Endothelial cell of umbilical vein (primary cell): ENCODE data around the gene FAM124B. TPM values are rescaled to one million over a fixed set of nuclear protein-coding genes. Genes with fewer than 3 reads are reported as not detected.

Experiments
- BruUV-seq: library from RNA; stranded (reverse); fragments of 400-500 nt; replicated peaks from 2 replicates; lab custom pipeline; 2021; lab: Mats Ljungman, UMichigan
- CTCF ChIA-PET: fragments of 300-600, 350-600 bp; sonication (Branson Sonifier 250); formaldehyde crosslinking; loops from one replicate; lab custom pipeline; 2021; ENCODE audit warnings: antibody characterized with exemption, inconsistent platforms; lab: Charles Lee
- POLR2A ChIA-PET: fragments of 300-600, 350-600 bp; sonication (Branson Sonifier 250); formaldehyde crosslinking; loops from one replicate; lab custom pipeline; 2021; ENCODE audit warnings: antibody characterized with exemption, inconsistent platforms; lab: Charles Lee
- DNase-seq: peaks from one replicate; pipeline ENCODE4 v3.0.0-alpha.2; 2011; ENCODE audit warnings: low read depth, low spot score
- FAIRE-seq: peaks from 2 replicates; lab custom pipeline; 2011; peaks lifted over from hg19 to GRCh38; lab: Jason Lieb, UNC
- H2AFZ ChIP-seq: 2 replicates; pipeline ENCODE4 v1.6.0; 2012; ENCODE audit warnings: low read depth, low read length, control low read depth, inconsistent platforms
- H3K27ac ChIP-seq: 2 replicates; pipeline ENCODE4 v1.5.1; 2011; ENCODE audit warnings: low read depth, mild to moderate bottlenecking, control low read depth, low read length, moderate library complexity; ENCODE audit not compliant: insufficient read depth
- H3K27me3 ChIP-seq, 2 experiments: 2 replicates each; pipeline versions ENCODE4 v1.6.0 to v1.6.1; 2011; ENCODE audit warnings: low read length in 2 of 2, mixed read lengths in 1 of 2; ENCODE audit not compliant: control insufficient read depth in 2 of 2, insufficient read depth in 2 of 2
- H3K36me3 ChIP-seq, 2 experiments: 2 replicates in 1 of 2; 3 replicates in 1 of 2; pipeline ENCODE4 v1.5.1; 2011; ENCODE audit warnings: low read length in 2 of 2, mild to moderate bottlenecking in 1 of 2, moderate library complexity in 1 of 2; ENCODE audit not compliant: control insufficient read depth in 2 of 2, insufficient read depth in 2 of 2; ENCODE audit errors: extremely low read depth in 1 of 2
- H3K4me1 ChIP-seq: 3 replicates; pipeline ENCODE4 v1.5.1; 2011; ENCODE audit warnings: mild to moderate bottlenecking, low read length; ENCODE audit not compliant: control insufficient read depth, insufficient read depth; ENCODE audit errors: extremely low read depth
- H3K4me2 ChIP-seq: 2 replicates; pipeline ENCODE4 v1.6.1; 2011; ENCODE audit warnings: low read length, control low read depth, mixed read lengths; ENCODE audit not compliant: insufficient read depth
- H3K4me3 ChIP-seq, 3 experiments: fragments of 200-600 bp in 1 of 3; sonication (generic), shearing (Covaris generic) in 1 of 3; replicated peaks in 1 of 3; 2 replicates each; pipeline ENCODE4 v1.5.1; 2011 to 2016; ENCODE audit warnings: control low read depth in 3 of 3, low read length in 3 of 3, mild to moderate bottlenecking in 2 of 3, inconsistent platforms in 1 of 3, low read depth in 1 of 3, moderate library complexity in 1 of 3; ENCODE audit not compliant: insufficient read depth in 1 of 3
- H3K79me2 ChIP-seq: 2 replicates; pipeline ENCODE4 v1.6.0; 2012; ENCODE audit warnings: low read length, inconsistent platforms; ENCODE audit not compliant: control insufficient read depth, insufficient read depth
- H3K9ac ChIP-seq: replicated peaks from 2 replicates; pipeline ENCODE3; 2011; ENCODE audit warnings: low read length, control low read depth; ENCODE audit not compliant: insufficient read depth; ENCODE audit errors: extremely low read depth
- H3K9me1 ChIP-seq: replicated peaks from 3 replicates; pipeline ENCODE4 v1.6.0; 2011; ENCODE audit warnings: mild to moderate bottlenecking, low read length; ENCODE audit not compliant: control insufficient read depth, insufficient read depth; ENCODE audit errors: extremely low read depth
- H3K9me3 ChIP-seq: replicated peaks from 2 replicates; pipeline ENCODE4 v1.5.1; 2012; ENCODE audit warnings: low read length, inconsistent platforms; ENCODE audit not compliant: control insufficient read depth, insufficient read depth
- H4K20me1 ChIP-seq: replicated peaks from 2 replicates; pipeline ENCODE3; 2011; ENCODE audit warnings: mild to moderate bottlenecking, low read length; ENCODE audit not compliant: control insufficient read depth, insufficient read depth; ENCODE audit errors: extremely low read depth
- CTCF ChIP-seq, 2 donors: IDR thresholded peaks; 1 replicate in 1 of 2; 2 replicates in 1 of 2; pipeline ENCODE4 v1.5.1; 2011; ENCODE audit warnings: low read length in 2 of 2, mild to moderate bottlenecking in 2 of 2, moderate library complexity in 2 of 2, control low read depth in 1 of 2, inconsistent platforms in 1 of 2, low read depth in 1 of 2; ENCODE audit not compliant: insufficient read depth in 1 of 2; ENCODE audit errors: extremely low read depth in 1 of 2
- EZH2 ChIP-seq: IDR thresholded peaks from 2 replicates; pipeline ENCODE4 v1.6.1; 2012; ENCODE audit warnings: borderline replicate concordance, low read depth, mild to moderate bottlenecking, moderate library complexity, low read length, inconsistent platforms; ENCODE audit not compliant: severe bottlenecking
- FOS ChIP-seq: IDR thresholded peaks from 2 replicates; pipeline ENCODE4 v1.6.1; 2011; ENCODE audit warnings: mild to moderate bottlenecking, low read length, moderate library complexity, borderline replicate concordance; ENCODE audit not compliant: insufficient read depth
- GATA2 ChIP-seq: IDR thresholded peaks from 2 replicates; pipeline ENCODE4 v1.7.0; 2011; ENCODE audit warnings: low read depth, mild to moderate bottlenecking, moderate library complexity, mixed read lengths, low read length; ENCODE audit not compliant: insufficient read length, insufficient read depth
- JUN ChIP-seq: IDR thresholded peaks from 2 replicates; pipeline ENCODE4 v1.6.1; 2011; ENCODE audit warnings: borderline replicate concordance, low read depth; ENCODE audit not compliant: insufficient read length, insufficient read depth
- MYC ChIP-seq: IDR thresholded peaks from one replicate; pipeline ENCODE4 v1.6.1; 2011; ENCODE audit warnings: mild to moderate bottlenecking, low read depth, low read length
- POLR2A ChIP-seq: IDR thresholded peaks from 2 replicates; pipeline ENCODE4 v1.6.1; 2012; ENCODE audit warnings: low read depth, mild to moderate bottlenecking, control low read depth, low read length
- POLR2AphosphoS5 ChIP-seq: IDR thresholded peaks from 2 replicates; pipeline ENCODE4 v1.6.1; 2012; ENCODE audit warnings: low read depth, mild to moderate bottlenecking, control low read depth, low read length, moderate library complexity; ENCODE audit not compliant: insufficient read depth
- dilution Hi-C: fragments of 300-500 bp; cut with MboI; formaldehyde crosslinking; loops from one replicate; pipeline ENCODE4 v1.15.0; 2019; ENCODE audit warnings: low sequenced_read_pairs; ENCODE audit not compliant: extremely low pct_ligation_motif_present
- intact Hi-C: fragments of 100-400 bp; cut with micrococcal nuclease; formaldehyde crosslinking; loops from one replicate; pipeline ENCODE4 v1.10.0; 2022
- polyA plus RNA-seq, 4 experiments: library from polyadenylated mRNA; depleted of rRNA in 3 of 4; stranded (reverse) in 3 of 4; unstranded in 1 of 4; fragments of >200 nt; gene quantifications; 2 replicates each; pipeline versions ENCODE4 v1.2.1 to v1.2.3, GENCODE V29; 2011 to 2012; ENCODE audit warnings: missing spikeins in 1 of 4
- total RNA-seq: library from RNA; stranded (reverse); gene quantifications from 2 replicates; pipeline ENCODE4 v1.2.3, GENCODE V29; 2021
- TF ChIP-seq, protein P1 (sequence below): IDR thresholded peaks from 2 replicates; pipeline ENCODE4 v1.6.1; 2011; ENCODE audit not compliant: insufficient read depth, insufficient read length

FAM124B gene
- total and polyA plus RNA-seq, 2 donors (not counting 3 experiments of a cell fraction or from before 2014, with no cell fraction given) = 82.0 to 119 TPM

- no peak overlapping the region for H3K4me3 ChIP-seq
- H3K4me1 ChIP-seq = no peaks in the 10 kb centered on the region
- no peak for DNase-seq
- intact Hi-C loops (no loop called here), dilution Hi-C loops (no loop called here)
- H2AFZ ChIP-seq = no peak overlapping the region
- H3K27me3 ChIP-seq = peaks cover 2% of the 10 kb centered on the region in 2 experiments
- no peak overlapping the region for H3K4me2 ChIP-seq
- no peak for FAIRE-seq
- H3K36me3 ChIP-seq = no peaks in the 10 kb centered on the region
- H3K9me3 ChIP-seq = no peaks in the 10 kb centered on the region
- no peaks in the 10 kb centered on the region for H3K79me2 ChIP-seq
- H3K27ac ChIP-seq = no peak overlapping the region
- no peak overlapping the region for H3K9ac ChIP-seq
- H4K20me1 ChIP-seq = no peaks in the 10 kb centered on the region
- TF ChIP-seq GATA2 = no peak
- no peak for TF ChIP-seq EZH2
- TF ChIP-seq, protein P1, sequence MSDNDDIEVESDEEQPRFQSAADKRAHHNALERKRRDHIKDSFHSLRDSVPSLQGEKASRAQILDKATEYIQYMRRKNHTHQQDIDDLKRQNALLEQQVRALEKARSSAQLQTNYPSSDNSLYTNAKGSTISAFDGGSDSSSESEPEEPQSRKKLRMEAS = no peak
- TF ChIP-seq POLR2A = no peak
- no peak for TF ChIP-seq JUN
- no peak for TF ChIP-seq FOS
- no peak for TF ChIP-seq MYC
- no peak for TF ChIP-seq POLR2AphosphoS5
- TF ChIP-seq CTCF (IDR thresholded peaks at IDR 0.05; ENCODE audit: extremely low read depth in 1 of 2, insufficient read depth in 1 of 2, low read depth in 1 of 2, low read length in 2 of 2) = no peak
- BruUV-seq = no TSS peak
- POLR2A ChIA-PET = no interaction called here
- H3K9me1 ChIP-seq = no peaks in the 10 kb centered on the region
- CTCF ChIA-PET = interaction anchor here (1.0 to 1.2 kb wide), 3 partner anchors 13 to 373 kb away, joined by 3 to 4 read pairs (median 4); no protein-coding TSS in a partner anchor
Measured at GRCh38 chr2:224343226-224343625, 58.7 kb downstream of the FAM124B start.
